ENCODE results near the gene AKTIP.
A peak's percentile ranks its signal among the peaks of the same experiment; 100 is the strongest.
"Not testable (repeated sequence)": the region's sequence is repeated elsewhere in the genome, so short reads cannot be mapped to it uniquely, and the experiment has no call there.

The AKTIP gene

DNA sequence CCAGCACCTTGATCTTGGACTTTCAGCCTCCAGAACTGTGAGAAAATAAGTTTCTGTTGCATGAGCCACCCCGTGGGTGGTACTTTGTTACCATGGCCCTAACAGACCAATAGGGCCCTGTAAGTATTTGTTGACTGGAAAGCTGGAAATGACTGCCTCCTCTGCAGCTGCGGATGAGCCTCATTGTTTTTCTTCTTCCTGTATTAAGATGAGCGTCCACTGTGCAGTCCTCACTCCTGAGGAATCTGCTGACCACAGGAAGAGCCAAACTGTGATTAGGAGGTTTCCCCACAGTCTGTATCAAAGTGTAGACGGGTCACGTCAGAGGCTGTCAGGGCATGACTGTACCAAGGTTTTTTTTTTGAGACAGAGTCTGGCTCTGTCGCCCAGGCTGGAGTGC, 12.2 kb upstream of the AKTIP start:
- no peak for DNase-seq

- not testable (repeated sequence) for DNase-seq
These were observed 9.8 kb upstream of the AKTIP start for GRCh38 chr16:53512795-53513194.

DNA sequence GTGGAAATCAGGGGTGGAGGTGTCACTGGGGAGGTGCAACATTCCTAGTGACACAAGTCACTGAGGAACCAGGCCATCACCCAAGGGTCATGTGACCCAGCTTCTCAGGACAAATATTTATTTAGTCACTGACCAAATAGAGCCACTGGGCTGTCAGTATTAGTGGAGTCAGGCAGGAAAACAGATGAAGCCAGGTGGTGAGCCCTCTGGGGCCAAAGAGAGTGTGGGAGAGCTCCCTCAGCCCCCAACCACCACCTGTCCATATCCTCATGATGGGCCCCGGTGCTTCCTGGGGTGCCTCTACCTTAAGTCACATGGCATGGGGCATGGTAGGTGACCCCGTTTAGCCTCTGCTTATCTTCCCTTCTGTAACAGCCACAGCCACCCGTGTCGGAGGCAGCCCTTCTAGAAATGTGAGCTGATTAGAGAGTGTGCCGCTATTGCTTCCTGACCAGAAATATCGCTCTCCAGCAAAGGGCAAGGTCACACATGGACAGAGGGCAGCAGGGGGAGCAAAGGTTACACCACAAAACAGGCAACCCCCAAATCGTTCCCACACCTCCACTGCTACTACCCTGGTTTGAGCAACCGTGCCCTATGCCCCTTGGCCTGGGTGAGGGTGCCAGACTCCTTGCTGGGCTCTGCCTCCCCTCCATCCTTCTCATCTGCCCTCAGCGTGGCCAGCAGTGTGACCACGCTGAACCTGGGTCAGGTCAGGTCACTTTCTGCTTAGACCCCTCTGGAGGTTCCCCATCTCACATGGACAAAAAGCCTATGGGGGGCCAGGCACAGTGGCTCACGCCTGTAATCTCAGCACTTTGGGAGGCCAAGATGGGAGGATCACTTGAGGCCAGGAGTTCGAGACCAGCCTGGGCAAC, 8.6 kb upstream of the AKTIP start:
- DNase-seq = no peak

GRCh38 chr16:53511084-53511402, 8.0 kb upstream of the AKTIP start:
- DNase-seq = no peak

DNA sequence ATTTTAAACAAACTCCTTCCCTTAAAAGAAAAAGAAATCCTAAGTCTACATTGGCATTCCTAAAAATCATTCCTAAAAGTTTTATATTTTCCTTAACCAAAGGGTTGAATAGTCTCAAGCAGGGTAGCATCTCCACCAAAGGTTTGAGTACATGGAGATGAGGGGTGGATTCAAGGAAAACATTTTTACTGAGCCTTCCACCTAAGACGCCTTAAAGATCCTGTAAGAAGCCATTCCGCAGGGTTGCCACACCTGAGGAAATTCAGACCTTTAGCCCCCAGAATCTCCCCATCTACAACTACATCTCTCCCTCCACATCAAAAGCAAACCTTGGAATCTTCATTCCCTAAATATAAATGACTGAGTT, 7.7 kb upstream of the AKTIP start:
- no peak for DNase-seq

- DNase-seq = peak; percentile 16 to 49 (median 32)
These were observed 7.1 kb upstream of the AKTIP start for GRCh38 chr16:53509906-53510703.

GRCh38 chr16:53507464-53508179, 4.6 kb upstream of the AKTIP start:
- no peak for DNase-seq

DNA sequence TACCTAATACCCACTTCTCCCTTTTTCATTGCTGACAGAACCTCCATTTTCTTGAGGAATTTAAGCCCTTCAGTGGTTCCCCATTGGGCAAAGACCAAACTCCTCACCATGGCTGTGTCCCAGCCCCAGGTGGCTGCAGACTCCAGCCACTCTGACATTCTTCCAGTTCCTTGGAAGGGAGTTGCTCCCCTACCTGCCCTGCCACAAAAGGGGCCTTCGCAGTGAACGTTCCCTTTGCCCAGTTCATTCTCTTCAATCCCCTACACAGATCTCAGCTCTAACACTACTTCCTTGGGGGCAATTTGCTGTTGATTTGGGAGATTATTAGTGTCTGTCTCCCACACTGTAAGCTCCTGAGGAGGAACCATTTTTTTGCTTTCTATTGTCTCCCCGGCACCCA, 3.2 kb upstream of the AKTIP start:
- no peak for DNase-seq

DNA sequence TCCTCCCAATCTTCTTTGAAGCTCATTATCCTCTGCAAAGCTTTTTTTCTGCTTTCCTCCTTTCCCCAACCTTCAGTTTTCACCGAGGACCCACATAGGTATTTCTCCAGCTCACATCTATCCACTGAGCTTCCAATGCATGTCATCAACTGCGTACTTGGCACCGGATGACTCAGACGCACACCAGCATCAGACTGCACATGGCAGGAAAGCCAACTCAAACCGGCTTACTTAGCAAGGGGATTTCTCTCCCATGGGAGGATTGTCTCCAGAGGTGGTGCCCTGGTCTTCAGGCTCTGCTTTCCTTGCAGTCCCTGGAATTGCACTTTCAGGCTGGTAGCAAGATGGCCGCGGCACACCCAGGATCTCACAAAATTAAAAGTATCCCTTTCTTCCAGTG, 1.7 kb upstream of the AKTIP start:
- DNase-seq = no peak

- peak in 2 of 5 donors; percentile 14 to 53 for DNase-seq
These were observed 1.1 kb upstream of the AKTIP start for GRCh38 chr16:53503991-53504663.

DNA sequence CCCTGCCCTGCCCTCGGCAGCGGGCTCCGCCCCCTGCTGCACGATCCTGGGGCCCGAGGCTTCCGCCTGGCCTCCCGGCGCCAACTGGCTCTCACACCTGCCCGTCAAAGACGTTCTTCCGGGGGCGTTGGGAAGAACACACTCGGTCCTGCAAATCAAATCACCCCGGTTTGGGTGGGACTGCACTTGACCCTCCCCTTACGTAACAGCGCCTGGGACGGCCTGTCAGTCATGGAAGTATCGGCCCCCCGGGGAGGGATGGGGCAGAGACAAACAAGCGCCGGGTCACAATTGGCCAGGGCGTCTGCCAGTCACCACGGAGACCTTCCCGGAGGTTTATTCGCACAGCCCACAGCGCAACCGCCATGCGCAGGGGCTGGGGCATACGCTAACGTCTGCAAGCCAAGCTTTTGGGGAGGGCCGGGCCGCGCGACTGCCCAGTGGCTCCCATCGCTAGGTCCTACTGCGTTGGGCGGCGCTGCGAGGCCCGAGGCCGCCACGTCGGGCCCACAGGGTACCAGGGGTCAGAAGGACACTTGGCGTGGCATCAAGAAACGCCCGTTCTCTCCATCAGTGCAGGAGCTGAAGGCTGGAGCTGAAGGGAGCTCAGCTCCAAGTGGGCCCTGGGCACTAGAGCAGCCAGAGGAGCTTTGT, 388 bp upstream of the AKTIP start:
- peak; percentile 99 to 100 (median 100) for DNase-seq

GRCh38 chr16:53501216-53501859, 1.7 kb downstream of the AKTIP start:
- DNase-seq = no peak

DNA sequence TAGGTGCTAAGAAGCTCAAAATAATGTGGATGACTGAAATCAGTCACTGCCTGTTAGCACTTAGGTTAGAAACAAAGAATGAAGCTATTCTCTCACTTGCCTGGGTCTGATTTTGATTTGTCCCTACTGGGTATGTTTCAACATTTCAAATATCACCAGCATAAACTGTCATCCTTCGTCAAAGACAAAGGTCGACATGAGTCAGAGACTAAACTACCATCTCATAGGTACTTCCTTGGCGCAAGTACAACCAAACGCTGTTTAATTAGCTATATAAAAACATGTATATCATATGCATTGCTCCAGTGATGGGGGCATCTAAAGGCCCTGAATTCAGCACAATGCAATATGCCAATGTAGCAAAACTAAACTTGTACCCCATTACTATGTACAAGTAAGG, 4.0 kb downstream of the AKTIP start:
- no peak for DNase-seq

DNA sequence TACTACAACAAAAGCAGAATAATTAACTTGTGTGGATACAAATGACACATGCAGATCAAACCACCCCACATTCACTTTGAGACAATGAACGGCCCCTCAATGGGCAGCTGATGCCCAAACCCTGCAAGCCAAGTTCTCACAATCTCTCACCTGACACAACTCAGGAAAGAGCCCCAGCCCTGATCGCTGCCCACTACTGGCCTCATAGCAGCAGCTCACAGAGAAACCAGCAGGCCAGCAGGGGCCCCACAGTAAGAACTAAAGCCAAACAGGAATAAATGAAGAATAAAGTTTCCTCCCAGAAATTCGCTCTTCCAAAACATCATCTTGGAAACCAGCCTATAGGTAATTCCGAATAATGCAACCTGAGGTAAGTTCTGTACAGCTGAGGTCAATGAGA, 7.7 kb downstream of the AKTIP start:
- no peak for DNase-seq

DNA sequence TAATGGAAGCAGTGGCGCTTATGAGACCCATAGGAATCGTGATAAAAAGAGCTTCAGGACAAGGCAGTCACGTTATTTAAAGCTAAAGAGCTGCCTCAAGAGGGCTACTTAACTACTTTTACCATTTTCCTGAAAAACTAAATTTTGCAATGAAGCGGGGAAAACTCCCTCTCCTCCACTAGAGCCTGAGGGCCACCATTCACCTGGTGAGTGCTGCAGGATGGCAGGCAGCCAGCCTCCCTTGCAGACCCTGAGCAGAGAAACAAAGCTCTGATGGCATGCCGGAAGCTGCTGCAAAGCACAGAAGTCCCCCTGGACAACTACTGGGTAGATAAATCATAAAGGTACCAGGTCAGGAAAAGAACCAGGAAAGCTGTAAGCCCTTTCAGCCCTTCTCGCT, 8.4 kb downstream of the AKTIP start:
- DNase-seq = no peak

- no peak for DNase-seq
These were observed 10.5 kb downstream of the AKTIP start for GRCh38 chr16:53492503-53492902.

DNA sequence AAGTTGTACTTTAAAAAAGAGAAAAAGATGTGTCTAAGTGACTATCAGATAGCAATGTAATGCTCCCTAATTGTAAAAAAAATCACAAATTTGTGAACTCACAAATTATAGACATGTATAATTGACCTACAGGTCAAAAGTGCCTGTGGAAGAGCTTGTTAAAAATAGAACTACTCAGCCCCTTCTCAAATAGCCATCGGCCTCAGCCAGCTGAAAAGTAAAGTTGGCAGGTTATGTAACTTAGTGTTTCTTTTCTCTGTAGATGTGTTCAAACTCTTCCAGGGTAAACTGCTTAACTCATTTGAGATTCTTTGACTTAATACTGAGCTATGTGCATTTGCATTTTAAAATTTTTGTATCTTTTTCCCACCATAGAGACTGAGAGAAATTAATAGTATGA, 13.3 kb downstream of the AKTIP start:
- no peak for DNase-seq

DNA sequence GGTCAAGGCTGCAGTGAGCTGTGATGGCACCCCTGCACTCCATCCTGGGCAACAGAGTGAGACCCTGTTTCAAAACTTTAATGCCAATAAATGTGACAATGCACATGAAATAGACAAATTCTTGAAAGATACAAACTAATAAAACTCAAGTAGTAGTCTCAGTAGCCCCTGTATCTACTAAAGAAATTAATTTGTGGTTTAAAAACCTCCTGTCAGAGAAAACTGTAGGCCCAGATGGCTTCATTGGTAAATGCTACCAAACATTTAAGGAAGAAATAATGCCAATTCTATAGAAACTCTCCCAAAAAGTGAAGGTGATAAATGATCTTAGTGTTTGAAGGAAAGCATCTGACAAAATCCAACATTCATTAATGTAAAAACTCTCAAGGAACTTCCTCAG, 16.8 kb downstream of the AKTIP start:
- no peak for DNase-seq

DNA sequence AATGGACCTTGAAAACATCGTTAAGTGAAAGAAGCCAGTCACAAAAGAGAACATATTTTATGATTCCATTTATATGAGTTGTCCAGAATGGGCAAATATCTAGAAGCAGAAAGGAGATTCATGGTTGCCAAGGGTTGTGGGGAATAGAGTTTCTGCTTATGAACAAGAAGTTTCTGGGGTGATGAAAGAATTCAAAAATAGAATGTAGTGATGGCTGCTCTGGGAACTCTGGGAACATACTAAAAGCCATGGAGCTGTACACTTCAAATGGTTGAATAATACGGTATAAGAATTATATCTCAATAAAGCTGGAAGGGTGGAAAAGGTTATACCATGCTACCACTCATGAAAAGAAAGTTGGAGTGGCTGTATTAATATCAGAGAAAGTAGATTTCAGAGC, 18.5 kb downstream of the AKTIP start:
- no peak for DNase-seq

GRCh38 chr16:53482123-53482522, 20.9 kb downstream of the AKTIP start:
- peak in 1 of 5 donors; percentile 33 for DNase-seq

- DNase-seq = no peak
These were observed 22.6 kb downstream of the AKTIP start for GRCh38 chr16:53480394-53480793.

- DNase-seq = no peak
These were observed 24.0 kb downstream of the AKTIP start for GRCh38 chr16:53478965-53479364.
